Measurements from ENCODE around the gene SECTM1.

DNA sequence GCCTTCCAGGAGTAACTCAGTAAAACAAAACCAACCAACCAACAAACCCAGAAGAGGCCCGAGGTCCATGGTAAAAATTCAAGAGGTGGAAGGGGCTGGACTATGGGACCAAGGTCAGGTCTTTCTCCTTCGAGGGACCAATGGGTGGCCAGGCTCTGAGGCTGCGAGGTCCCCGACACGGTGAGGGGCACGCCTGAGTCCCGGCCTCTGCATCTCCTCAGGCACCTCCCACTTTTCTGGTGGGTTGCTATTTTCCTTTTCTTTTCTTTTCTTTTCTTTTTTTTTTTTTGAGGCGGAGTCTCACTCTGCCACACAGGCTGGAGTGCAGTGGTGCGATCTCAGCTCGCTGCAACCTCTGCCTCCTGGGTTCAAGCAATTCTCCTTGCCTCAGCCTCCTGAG is 34.1 kb downstream of the SECTM1 start:
- no peak for TF ChIP-seq POLR2AphosphoS5 (IDR thresholded peaks at IDR 0.05; ENCODE audit: low read depth, low read length)
- no peak for TF ChIP-seq TAF1 (IDR thresholded peaks at IDR 0.05; ENCODE audit: borderline replicate concordance, insufficient read depth, low read length)
- TF ChIP-seq SIN3A (IDR thresholded peaks at IDR 0.05; ENCODE audit: borderline replicate concordance, insufficient read depth, low read length) = no peak

Data from PFSK-1 (cell line).